K562 (cell line): ENCODE measurements around the gene CD6. TPM values are rescaled to one million over a fixed set of nuclear protein-coding genes. Genes with fewer than 3 reads are reported as not detected.
A peak's percentile ranks its signal among the peaks of the same experiment; 100 is the strongest.

Source experiments
- CBX2 ChIP-seq: fragments of 200-600 bp; sonication (generic); IDR thresholded peaks from one replicate; pipeline ENCODE4 v1.6.1; 2012; ENCODE audit warnings: mild to moderate bottlenecking, low read length, inconsistent platforms; ENCODE audit not compliant: insufficient read depth, poor library complexity, severe bottlenecking
- GATAD2B ChIP-seq: fragments of 450-650 bp; IDR thresholded peaks from 2 replicates; pipeline ENCODE4 v1.6.1; 2017; ENCODE audit warnings: mild to moderate bottlenecking, borderline replicate concordance
- HIVEP1 ChIP-seq: fragments of 250-450 bp; sonication (Bioruptor Pico); IDR thresholded peaks from 2 replicates; pipeline ENCODE4 v1.4.0; 2020; ENCODE audit warnings: mild to moderate bottlenecking
- L3MBTL2 ChIP-seq: fragments of 450-650 bp; IDR thresholded peaks from 2 replicates; pipeline ENCODE4 v1.6.1; 2016; ENCODE audit warnings: mild to moderate bottlenecking, moderate library complexity
- MAZ ChIP-seq, 2 experiments: fragments of 450-650 bp in 1 of 2; sonication (generic) in 1 of 2; formaldehyde crosslinking; IDR thresholded peaks in 1 of 2; conservative IDR thresholded peaks in 1 of 2; 2 replicates each; pipeline versions ENCODE4 v1.4.0 to v1.5.0; 2020; ENCODE audit warnings: mild to moderate bottlenecking in 1 of 2, missing genetic modification reagents in 1 of 2
- NEUROD1 ChIP-seq: fragments of 150-350 bp; IDR thresholded peaks from 2 replicates; pipeline ENCODE4 v1.6.1; 2014; ENCODE audit warnings: borderline replicate concordance, low read length, low read depth; ENCODE audit not compliant: partially characterized antibody
- POLR2G ChIP-seq: fragments of 200-400 bp; formaldehyde crosslinking; IDR thresholded peaks from 2 replicates; pipeline ENCODE4 v1.6.1; 2017; ENCODE audit warnings: low read depth, mild to moderate bottlenecking, antibody characterized with exemption, low read length, moderate library complexity
- SP1 ChIP-seq: sonication (generic); formaldehyde crosslinking; IDR thresholded peaks from 2 replicates; pipeline ENCODE4 v1.8.1; 2022; ENCODE audit warnings: mild to moderate bottlenecking, missing genetic modification reagents
- TAF7 ChIP-seq: fragments of 450-650 bp; IDR thresholded peaks from 2 replicates; pipeline ENCODE4 v1.6.1; 2016; ENCODE audit warnings: missing genetic modification characterization, missing compliant biosample characterization
- ZNF140 ChIP-seq: fragments of 250-450 bp; sonication (Bioruptor Pico); IDR thresholded peaks from 2 replicates; pipeline ENCODE4 v1.8.0; 2021; ENCODE audit warnings: moderate library complexity, mild to moderate bottlenecking, inconsistent platforms
- ZNF76 ChIP-seq: fragments of 250-450 bp; sonication (Bioruptor Pico); IDR thresholded peaks from 2 replicates; pipeline ENCODE4 v1.4.0; 2020; ENCODE audit warnings: mild to moderate bottlenecking, moderate library complexity, borderline replicate concordance
- polyA plus RNA-seq, 8 experiments: library from polyadenylated mRNA; depleted of rRNA in 4 of 8; stranded (reverse) in 5 of 8; unstranded in 3 of 8; fragments of >200 nt; fragmentation: Nextera tagmentation in 2 of 8; fragmentation: Illumina TruSeq in 1 of 8; extraction: Ambion mirVana in 2 of 8; extraction: Trizol in 1 of 8; gene quantifications; 2 replicates each; pipeline versions ENCODE4 v1.2.1 to v1.2.3, GENCODE V29; 2011 to 2014; ENCODE audit warnings: inconsistent platforms in 1 of 8, missing spikeins in 1 of 8
- total RNA-seq, 7 experiments: library from RNA; depleted of rRNA in 6 of 7; stranded (reverse); fragments of >200 nt in 6 of 7; fragmentation: Illumina TruSeq in 2 of 7; extraction: Trizol in 2 of 7; gene quantifications; 2 replicates each; pipeline versions ENCODE4 v1.2.1 to v1.2.3, GENCODE V29; 2011 to 2021; ENCODE audit warnings: low replicate concordance in 1 of 7
- TF ChIP-seq, protein P1 (sequence below), 2 experiments: fragments of 450-650 bp; conservative IDR thresholded peaks; 2 replicates each; pipeline ENCODE4 v1.6.1; 2017; ENCODE audit warnings: mild to moderate bottlenecking in 2 of 2, moderate library complexity in 2 of 2
- TF ChIP-seq, protein P2 (sequence below), 3 experiments: IDR thresholded peaks in 2 of 3; conservative IDR thresholded peaks in 1 of 3; 2 replicates each; pipeline ENCODE4 v1.5.1; 2011 to 2012; ENCODE audit warnings: low read length in 3 of 3, mild to moderate bottlenecking in 3 of 3, control low read depth in 2 of 3, improper control_type of control experiment in 1 of 3, inconsistent platforms in 1 of 3, low read depth in 1 of 3, mixed read lengths in 1 of 3, moderate library complexity in 1 of 3; ENCODE audit not compliant: insufficient read depth in 2 of 3
- TF ChIP-seq, protein P3 (sequence below), 3 experiments: fragments of 200-800 bp in 1 of 3; sonication (Bioruptor generic) in 1 of 3; sonication (generic) in 1 of 3; formaldehyde crosslinking in 1 of 3; IDR thresholded peaks; 2 replicates each; pipeline versions ENCODE4 v1.6.1 to v1.8.0; 2016 to 2022; ENCODE audit warnings: mild to moderate bottlenecking in 2 of 3, missing compliant biosample characterization in 2 of 3, missing genetic modification characterization in 2 of 3, missing genetic modification reagents in 1 of 3
- TF ChIP-seq, protein P4 (sequence below), 2 experiments: IDR thresholded peaks; 2 replicates each; pipeline ENCODE4 v1.6.1; 2011; ENCODE audit warnings: borderline replicate concordance in 1 of 2, control low read depth in 1 of 2, low read depth in 1 of 2, low read length in 1 of 2, mild to moderate bottlenecking in 1 of 2, mixed read lengths in 1 of 2, moderate library complexity in 1 of 2; ENCODE audit not compliant: insufficient read depth in 1 of 2, insufficient read length in 1 of 2, poor library complexity in 1 of 2, severe bottlenecking in 1 of 2; ENCODE audit errors: extremely low read depth in 1 of 2
- TF ChIP-seq, protein P5 (sequence below): fragments of 200-800 bp; sonication (Bioruptor generic); IDR thresholded peaks from 2 replicates; pipeline ENCODE4 v1.6.1; 2017; ENCODE audit warnings: missing genetic modification characterization, missing compliant biosample characterization

Gene CD6
- total and polyA plus RNA-seq, 9 of the 15 experiments (the other 6 are each of a cell fraction or from before 2014, with no cell fraction given): 0.84 TPM; not detected in 8

DNA sequence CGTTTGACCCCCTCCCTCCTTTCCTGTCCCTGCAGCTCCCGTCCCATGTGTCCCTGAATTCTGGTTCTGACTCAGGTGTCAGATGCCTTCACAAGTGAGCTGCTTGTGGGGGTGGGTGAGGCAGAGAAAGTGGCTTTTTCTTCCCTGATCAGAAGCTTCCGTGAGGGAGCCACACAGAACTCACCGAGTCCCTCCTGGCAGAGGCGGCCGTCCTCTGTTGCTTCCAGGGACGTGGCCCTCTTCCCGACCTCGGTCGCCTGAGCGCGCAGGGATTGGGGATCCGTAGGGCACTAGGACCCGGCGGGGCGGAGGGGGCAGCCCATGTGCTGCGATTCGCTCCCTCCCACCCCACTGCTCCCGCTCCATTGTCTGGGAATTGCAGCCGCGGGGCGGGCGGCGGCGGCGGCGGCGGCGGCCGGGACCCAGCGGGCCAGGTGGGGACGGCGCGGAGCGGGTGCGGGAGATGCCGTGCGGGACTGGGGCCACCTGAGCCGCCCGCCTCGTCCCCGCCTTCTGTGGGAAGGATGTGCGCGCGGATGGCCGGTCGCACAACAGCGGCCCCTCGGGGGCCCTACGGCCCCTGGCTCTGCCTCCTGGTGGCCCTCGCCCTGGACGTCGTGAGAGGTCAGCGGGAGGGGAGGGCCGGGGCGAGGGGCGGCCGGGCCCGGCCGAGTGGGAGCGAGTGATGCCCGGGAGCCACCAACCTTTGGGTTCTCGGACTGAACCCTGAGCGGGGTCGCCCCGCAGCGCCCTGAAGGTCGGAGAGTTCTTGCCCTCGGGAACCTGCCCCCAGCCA, 47.2 kb upstream of the CD6 start, which contains the start of gene TMEM132A (continued):
- TF ChIP-seq CBX2 (no peak), POLR2G (peak; percentile 67), MAZ (CRISPR knock-in tag; conservative IDR thresholded peaks at IDR 0.05 in 1 of 2, IDR thresholded peaks at IDR 0.05 in 1 of 2) (peak; percentile 27 to 76; a peak in 2 of 4 replicates), HIVEP1 (CRISPR knock-in tag) (no peak), ZNF140 (CRISPR knock-in tag) (no peak), SP1 (0 out of 2 replicates have a peak, but pooled peaks have one; percentile 20), TAF7 (no peak), L3MBTL2 (peak; percentile 65), GATAD2B (0 out of 2 replicates have a peak, but pooled peaks have one; percentile 34), ZNF76 (CRISPR knock-in tag) (no peak), NEUROD1 (peak; percentile 54)
- TF ChIP-seq, protein P1, sequence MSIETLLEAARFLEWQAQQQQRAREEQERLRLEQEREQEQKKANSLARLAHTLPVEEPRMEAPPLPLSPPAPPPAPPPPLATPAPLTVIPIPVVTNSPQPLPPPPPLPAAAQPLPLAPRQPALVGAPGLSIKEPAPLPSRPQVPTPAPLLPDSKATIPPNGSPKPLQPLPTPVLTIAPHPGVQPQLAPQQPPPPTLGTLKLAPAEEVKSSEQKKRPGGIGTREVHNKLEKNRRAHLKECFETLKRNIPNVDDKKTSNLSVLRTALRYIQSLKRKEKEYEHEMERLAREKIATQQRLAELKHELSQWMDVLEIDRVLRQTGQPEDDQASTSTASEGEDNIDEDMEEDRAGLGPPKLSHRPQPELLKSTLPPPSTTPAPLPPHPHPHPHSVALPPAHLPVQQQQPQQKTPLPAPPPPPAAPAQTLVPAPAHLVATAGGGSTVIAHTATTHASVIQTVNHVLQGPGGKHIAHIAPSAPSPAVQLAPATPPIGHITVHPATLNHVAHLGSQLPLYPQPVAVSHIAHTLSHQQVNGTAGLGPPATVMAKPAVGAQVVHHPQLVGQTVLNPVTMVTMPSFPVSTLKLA (conservative IDR thresholded peaks at IDR 0.05): peak in 1 of 2 experiments; percentile 46; a peak in 1 of 4 replicates
- TF ChIP-seq, protein P2, sequence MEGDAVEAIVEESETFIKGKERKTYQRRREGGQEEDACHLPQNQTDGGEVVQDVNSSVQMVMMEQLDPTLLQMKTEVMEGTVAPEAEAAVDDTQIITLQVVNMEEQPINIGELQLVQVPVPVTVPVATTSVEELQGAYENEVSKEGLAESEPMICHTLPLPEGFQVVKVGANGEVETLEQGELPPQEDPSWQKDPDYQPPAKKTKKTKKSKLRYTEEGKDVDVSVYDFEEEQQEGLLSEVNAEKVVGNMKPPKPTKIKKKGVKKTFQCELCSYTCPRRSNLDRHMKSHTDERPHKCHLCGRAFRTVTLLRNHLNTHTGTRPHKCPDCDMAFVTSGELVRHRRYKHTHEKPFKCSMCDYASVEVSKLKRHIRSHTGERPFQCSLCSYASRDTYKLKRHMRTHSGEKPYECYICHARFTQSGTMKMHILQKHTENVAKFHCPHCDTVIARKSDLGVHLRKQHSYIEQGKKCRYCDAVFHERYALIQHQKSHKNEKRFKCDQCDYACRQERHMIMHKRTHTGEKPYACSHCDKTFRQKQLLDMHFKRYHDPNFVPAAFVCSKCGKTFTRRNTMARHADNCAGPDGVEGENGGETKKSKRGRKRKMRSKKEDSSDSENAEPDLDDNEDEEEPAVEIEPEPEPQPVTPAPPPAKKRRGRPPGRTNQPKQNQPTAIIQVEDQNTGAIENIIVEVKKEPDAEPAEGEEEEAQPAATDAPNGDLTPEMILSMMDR (IDR thresholded peaks at IDR 0.05 in 2 of 3, conservative IDR thresholded peaks at IDR 0.05 in 1 of 3; ENCODE audit: insufficient read depth in 2 of 3, low read depth in 1 of 3, low read length in 3 of 3): 0 out of 6 replicates have a peak, but pooled peaks of 1 of the 3 experiments have one; percentile 16
- TF ChIP-seq, protein P3, sequence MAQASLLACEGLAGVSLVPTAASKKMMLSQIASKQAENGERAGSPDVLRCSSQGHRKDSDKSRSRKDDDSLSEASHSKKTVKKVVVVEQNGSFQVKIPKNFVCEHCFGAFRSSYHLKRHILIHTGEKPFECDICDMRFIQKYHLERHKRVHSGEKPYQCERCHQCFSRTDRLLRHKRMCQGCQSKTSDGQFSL (CRISPR knock-in tag; IDR thresholded peaks at IDR 0.05): 0 out of 2 replicates have a peak, but pooled peaks have one; percentile 42
- TF ChIP-seq, protein P3 (tag; IDR thresholded peaks at IDR 0.05): no peak
- TF ChIP-seq, protein P4, sequence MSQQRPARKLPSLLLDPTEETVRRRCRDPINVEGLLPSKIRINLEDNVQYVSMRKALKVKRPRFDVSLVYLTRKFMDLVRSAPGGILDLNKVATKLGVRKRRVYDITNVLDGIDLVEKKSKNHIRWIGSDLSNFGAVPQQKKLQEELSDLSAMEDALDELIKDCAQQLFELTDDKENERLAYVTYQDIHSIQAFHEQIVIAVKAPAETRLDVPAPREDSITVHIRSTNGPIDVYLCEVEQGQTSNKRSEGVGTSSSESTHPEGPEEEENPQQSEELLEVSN (IDR thresholded peaks at IDR 0.05; ENCODE audit: borderline replicate concordance in 1 of 2, extremely low read depth in 1 of 2, insufficient read depth in 1 of 2, insufficient read length in 1 of 2, low read depth in 1 of 2, low read length in 1 of 2, poor library complexity in 1 of 2, severe bottlenecking in 1 of 2): peak; percentile 25 to 66
- TF ChIP-seq, protein P5, sequence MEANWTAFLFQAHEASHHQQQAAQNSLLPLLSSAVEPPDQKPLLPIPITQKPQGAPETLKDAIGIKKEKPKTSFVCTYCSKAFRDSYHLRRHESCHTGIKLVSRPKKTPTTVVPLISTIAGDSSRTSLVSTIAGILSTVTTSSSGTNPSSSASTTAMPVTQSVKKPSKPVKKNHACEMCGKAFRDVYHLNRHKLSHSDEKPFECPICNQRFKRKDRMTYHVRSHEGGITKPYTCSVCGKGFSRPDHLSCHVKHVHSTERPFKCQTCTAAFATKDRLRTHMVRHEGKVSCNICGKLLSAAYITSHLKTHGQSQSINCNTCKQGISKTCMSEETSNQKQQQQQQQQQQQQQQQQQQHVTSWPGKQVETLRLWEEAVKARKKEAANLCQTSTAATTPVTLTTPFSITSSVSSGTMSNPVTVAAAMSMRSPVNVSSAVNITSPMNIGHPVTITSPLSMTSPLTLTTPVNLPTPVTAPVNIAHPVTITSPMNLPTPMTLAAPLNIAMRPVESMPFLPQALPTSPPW (CRISPR knock-in tag): peak; percentile 11; the same call in 1 of the 2 replicates
